ENCODE measurements around the gene AJUBA. TPM values are rescaled to one million over a fixed set of nuclear protein-coding genes. Genes with fewer than 3 reads are reported as not detected.
"Not testable (repeated sequence)": the region's sequence is repeated elsewhere in the genome, so short reads cannot be mapped to it uniquely, and the experiment has no call there.

AJUBA gene
- total RNA-seq, 1 donor from 2014 or later, result 6.0 TPM

GRCh38 chr14:22952418-22952817 lies 29.9 kb downstream of the AJUBA start:
- no peak for DNase-seq (ENCODE audit: low spot score)

- DNase-seq (ENCODE audit: low spot score), result not testable (repeated sequence)
Observed at GRCh38 chr14:22951795-22952194, 30.6 kb downstream of the AJUBA start.

DNA sequence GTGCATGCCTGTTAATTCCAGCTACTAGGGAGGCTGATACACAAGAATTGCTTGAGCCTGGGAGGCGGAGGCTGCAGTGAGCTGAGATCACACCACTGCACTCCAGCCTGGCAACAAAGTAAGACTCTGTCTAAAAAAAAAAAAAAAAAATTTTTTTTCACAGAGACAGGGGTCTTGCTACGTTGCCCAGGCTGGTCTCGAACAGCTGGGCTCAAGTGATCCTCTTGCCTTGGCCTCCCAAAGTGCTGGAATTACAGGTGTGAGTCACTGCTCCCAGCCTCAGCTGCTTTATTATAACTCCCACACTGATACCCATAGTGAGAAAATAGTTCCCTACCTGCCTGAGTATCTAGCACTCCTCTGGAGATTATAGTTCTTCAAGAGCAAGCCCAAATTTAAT lies 36.7 kb downstream of the AJUBA start:
- no peak for DNase-seq (ENCODE audit: low spot score)

DNA sequence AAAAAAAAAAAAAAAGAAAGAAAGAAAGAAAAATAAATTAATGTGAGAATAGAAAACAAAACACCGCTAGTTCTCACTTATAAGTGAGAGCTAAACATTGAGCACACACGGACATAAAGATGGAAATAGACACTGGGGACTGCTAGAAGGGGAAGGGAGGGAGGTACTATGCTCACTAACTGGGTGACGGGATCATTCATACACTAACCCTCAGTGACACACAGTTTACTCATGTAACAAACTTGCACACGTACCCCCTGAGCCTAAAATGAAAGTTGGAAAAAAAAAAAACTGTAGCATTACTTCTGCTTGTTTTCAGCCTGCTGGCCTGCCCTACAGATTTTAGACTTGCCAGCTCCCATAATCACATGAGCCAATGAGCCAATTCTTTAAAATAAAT lies 42.7 kb downstream of the AJUBA start:
- DNase-seq (ENCODE audit: low spot score), result no peak

DNA sequence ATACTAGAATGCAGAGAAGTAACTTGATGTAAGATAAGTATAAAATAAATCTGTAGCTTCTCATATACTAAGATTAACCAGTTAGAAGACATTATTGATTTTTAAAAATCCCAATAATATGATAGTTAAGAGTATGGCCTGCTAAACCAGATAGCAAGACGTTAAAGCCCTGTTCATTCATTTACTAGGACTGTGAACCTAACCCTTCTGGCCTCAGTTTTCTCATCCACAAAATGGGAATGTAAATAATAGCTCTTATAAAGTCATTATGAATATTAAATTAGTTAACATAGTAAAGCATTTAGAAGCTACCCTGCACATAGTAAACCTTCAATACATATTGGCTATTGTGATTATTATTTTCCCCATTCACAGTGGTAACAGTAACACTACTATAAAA lies 47.2 kb downstream of the AJUBA start:
- DNase-seq (ENCODE audit: low spot score), result no peak

GRCh38 chr14:22932146-22932545 lies 50.2 kb downstream of the AJUBA start:
- no peak for DNase-seq (ENCODE audit: low spot score)

DNA sequence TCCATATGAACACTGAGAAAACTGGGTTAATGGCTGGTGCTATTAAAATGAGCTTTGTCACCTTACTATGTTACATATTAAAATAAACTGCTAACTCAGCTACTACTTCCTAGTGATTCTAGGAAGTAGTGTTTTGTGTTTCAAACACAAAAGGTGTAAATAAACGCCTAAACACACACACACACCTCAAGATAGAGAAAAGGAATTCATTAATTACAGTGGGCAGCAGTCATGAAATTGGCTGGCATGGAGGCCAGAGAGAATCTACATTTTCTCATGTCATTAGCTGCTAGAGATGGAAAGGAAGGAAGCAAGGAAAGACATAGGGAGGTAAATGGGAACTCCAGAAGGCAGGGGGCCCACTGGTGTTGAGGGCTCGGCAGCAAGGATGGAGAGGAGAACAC lies 52.4 kb downstream of the AJUBA start:
- no peak for DNase-seq (ENCODE audit: low spot score)

- peak; percentile 97 for DNase-seq (ENCODE audit: low spot score)
Observed at GRCh38 chr14:22929104-22929960, 53.0 kb downstream of the AJUBA start, which contains the start of gene PRMT5. Gene PRMT5 (minus strand): TSS chr14:22929376. CDS start chr14:22929361, 15 bp downstream.

DNA sequence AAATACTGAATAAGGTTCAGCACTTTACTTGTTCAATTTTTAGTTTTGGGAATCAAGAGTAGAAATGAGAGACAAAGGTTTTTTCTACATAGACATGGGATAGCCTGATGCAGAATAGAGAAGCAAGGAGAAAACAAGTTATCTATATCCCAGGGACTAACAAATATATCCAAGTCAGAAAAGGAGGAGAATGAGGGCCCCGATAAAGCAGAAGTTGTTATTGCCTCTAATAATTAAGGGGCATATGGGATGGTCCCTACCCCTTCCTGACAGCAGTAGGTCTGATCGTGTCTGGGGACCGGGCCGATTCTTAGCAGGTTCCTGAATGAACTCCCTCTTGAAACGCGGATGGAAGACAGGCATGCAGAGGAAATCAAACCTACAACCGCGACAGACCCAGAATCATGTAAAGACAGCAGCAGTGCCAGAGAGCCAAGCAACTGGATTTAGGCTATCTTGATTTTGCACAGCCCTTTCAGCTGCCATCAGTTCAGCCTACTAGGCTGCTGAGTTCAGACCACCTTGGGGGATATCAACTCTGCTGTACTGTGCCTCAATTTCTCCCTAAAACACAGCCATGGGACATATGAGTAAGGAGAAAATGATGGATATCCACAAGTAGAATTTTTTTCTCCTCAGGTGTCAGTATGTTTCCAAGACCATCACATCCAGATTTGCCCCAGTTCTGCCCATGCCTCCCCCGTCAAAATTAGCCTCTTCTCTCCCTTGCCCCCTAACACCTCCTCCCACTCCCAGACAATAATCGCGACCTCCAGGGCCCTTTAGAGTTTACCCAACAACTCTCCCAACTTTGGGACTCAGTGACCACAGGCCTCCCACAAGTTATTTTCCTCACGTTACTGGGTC lies 53.9 kb downstream of the AJUBA start:
- DNase-seq (ENCODE audit: low spot score), result no peak

DNA sequence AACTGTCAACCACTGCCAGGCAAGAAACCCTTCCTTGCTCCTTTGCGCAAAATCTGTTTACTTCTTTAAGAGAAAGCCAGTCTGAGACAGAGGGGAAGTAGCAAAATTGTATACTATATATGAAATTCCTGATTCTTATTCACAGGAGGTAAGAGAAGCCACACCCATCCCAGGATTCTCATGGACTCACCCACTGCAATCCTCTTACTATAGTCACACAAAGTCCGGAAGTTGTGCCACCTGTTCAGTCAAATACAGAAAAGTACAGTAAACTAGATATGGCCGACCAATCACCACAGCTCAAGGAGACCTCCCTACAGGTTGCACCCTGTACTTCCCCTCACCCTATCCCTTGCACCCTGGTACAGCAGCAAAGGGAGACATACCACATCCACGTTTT lies 56.0 kb downstream of the AJUBA start:
- no peak for DNase-seq (ENCODE audit: low spot score)

DNA sequence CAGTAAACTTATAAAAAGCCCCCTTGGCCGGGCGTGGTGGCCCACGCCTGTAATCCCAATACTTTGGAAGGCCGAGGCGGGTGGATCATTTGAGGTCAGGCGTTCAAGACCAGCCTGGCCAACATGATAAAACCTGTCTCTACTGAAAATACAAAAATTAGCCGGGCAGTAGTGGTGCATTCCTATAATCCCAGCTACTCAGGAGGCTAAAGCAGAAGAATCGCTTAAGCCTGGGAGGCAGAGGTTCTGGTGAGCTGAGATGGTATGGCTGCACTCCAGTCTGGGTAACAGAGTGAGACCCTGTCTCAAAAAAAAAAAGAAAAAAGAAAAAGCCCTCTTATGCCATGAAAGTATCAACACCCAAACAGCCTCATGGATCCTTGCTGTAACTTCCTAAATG lies 56.8 kb downstream of the AJUBA start:
- DNase-seq (ENCODE audit: low spot score), result no peak

- DNase-seq (ENCODE audit: low spot score), result no peak
Observed at GRCh38 chr14:22923746-22924145, 58.6 kb downstream of the AJUBA start.

GRCh38 chr14:22922294-22922693 lies 60.1 kb downstream of the AJUBA start:
- DNase-seq (ENCODE audit: low spot score), result no peak

Other genes starting within 250 kb of the AJUBA start
- 77.7 TPM for gene OXA1L, start 215.9 kb downstream of the AJUBA start, total RNA-seq
- gene SLC7A7, start 167.1 kb downstream of the AJUBA start, total RNA-seq, result 25.5 TPM
- gene MRPL52, start 152.7 kb downstream of the AJUBA start, total RNA-seq, result 54.0 TPM
- gene MMP14, start 146.0 kb downstream of the AJUBA start, total RNA-seq, result 273 TPM
- gene LRP10, start 110.8 kb downstream of the AJUBA start, total RNA-seq, result 113 TPM
- gene REM2, start 99.3 kb downstream of the AJUBA start, total RNA-seq, result 0.39 TPM
- gene RBM23, start 63.4 kb downstream of the AJUBA start, total RNA-seq, result 53.8 TPM
- gene PRMT5, start 53.2 kb downstream of the AJUBA start, total RNA-seq, result 54.8 TPM
- gene HAUS4, start 25.5 kb downstream of the AJUBA start, total RNA-seq, result 20.8 TPM
- gene C14orf93, start 27.6 kb upstream of the AJUBA start, total RNA-seq, result 4.9 TPM
- gene PSMB5, start 52.3 kb upstream of the AJUBA start, total RNA-seq, result 113 TPM
- not detected for gene PSMB11, start 59.7 kb upstream of the AJUBA start, total RNA-seq
- gene CDH24, start 75.0 kb upstream of the AJUBA start, total RNA-seq, result 2.4 TPM
- 137 TPM for gene ACIN1, start 112.6 kb upstream of the AJUBA start, total RNA-seq
- gene C14orf119, start 113.0 kb upstream of the AJUBA start, total RNA-seq, result 50.5 TPM
- not detected for gene CIROP, start 122.4 kb upstream of the AJUBA start, total RNA-seq
- not detected for gene CEBPE, start 136.7 kb upstream of the AJUBA start, total RNA-seq
- gene SLC7A8, start 201.1 kb upstream of the AJUBA start, total RNA-seq, result 33.4 TPM